Stimulated activated CD4-positive, alpha-beta T cell treated with anti-CD3 and anti-CD28 coated beads, Interleukin-12 subunit alpha, Interleukin-12 subunit beta, amount 100 ng/mL, for 48 hours (primary cell): ENCODE measurements around the gene SOS1.
"Not testable (repeated sequence)": the region's sequence is repeated elsewhere in the genome, so short reads cannot be mapped to it uniquely, and the experiment has no call there.

ENCODE experiments used
- DNase-seq, 3 donors: peaks; one replicate each; pipeline ENCODE4 v3.0.0-alpha.2; 2020; ENCODE audit warnings: low read depth in 2 of 3, low spot score in 1 of 3

Gene SOS1

DNA sequence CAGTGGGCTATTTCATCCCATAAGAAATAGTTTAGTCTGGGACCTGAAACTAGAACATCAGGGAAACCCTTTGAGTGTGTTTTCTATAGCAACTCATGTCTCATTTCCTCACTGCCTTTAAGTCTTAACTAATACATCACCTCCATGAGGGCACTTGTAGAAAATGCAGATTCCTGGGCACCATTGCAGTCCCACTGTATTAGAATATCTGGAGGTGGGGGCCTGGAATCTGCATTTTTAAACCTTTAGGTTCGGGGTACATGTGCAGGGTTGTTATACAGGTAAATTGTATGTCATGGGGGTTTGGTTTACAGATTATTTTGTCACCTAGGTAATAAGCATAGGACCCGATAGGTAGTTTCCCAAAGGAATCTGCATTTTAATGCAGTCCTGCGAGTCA lies 143.8 kb downstream of the SOS1 start:
- DNase-seq, result no peak

DNA sequence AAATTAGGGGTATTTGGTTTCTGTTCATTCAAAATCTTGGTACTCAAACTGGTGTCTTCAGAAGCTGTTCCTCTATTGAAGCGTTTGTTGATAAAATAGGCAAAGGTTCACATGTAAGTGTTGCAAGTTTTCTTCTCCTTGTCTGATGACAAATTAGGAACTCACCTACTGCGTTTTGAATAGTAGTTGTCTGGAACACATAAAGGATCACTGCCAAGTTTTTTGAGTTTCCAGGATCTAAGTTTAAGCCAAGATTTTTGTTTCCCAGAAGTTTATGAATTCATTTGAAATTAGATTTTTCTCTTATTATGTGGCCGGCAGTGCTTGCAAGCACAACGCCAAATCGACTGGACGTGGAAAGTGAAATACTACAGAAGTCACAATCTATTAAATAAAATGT lies 145.8 kb downstream of the SOS1 start:
- no peak for DNase-seq

DNA sequence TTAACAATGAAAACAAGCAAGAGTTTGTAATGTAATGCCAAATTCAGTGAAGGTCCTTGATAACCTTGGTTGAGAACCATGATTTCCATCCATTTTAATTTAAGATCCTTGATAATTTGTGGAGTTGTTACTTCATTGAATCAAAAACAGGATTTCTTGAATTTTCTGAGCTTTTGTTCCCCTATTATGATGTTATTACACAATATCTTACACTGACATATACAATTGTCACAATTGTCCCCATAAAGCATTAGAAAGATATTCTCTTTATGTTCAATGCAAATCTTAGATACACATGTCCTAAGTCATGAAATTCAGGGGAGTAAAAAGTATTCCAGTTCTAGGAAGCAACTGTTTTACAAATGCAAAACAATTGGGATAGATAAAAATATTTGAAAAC lies 147.6 kb downstream of the SOS1 start:
- no peak for DNase-seq

DNA sequence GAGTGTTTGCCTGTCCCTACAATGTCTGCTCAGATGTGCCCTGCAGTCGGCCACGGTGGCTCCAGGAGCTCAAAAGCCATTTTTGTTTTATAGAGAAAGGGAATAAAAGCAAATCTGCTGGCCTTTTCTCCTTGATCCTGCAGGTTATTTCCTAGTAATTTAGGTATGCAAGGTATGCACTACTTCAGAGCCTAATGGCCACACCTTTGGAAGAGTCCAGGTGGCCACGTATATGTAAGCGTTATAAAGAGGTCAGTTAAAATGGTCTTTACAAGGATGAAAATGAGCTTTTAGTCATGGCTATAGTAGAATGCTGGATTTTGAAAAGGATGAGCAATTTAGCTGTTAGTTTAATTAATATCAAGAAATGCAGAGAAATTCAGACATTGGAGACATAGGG lies 149.5 kb downstream of the SOS1 start:
- DNase-seq, result no peak

DNA sequence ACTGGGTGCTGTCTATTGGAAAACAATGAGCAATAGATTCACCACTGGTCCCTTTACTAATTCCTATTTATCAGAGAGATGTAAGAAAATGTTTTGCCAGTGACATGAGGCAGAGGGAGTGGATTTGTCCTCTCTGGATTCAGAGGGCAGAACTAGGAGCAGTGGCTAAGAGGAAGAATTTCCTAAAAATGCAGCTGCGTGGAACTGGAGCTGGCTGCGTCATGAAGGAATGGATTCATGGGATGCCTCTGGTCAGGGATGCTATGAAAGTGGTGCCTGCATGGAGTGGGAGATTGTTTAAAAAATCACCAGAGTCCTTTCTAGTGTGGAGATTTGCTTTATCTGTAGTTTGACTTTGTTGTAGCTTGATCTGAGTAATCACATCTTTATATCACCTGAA lies 152.8 kb downstream of the SOS1 start:
- no peak for DNase-seq

DNA sequence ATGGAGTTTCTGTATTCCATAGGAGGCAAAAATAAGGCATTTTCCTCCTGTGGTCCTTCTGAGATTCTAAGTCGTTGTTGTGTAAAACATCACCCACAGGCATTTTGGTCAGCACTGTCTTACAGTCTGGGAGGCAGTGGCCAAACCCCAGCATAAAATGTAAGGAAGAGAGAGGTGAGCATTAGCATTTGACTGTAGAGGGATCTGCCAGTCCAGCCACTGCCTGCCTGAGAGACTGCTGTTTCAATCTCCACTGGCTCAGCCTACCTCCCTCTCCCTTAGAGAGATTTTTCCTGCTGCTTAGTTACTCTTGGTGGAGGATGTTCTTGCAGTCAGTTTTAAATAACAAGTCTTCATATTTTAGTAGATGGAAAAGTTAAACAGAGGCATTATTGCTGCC lies 154.2 kb downstream of the SOS1 start:
- DNase-seq, result no peak

DNA sequence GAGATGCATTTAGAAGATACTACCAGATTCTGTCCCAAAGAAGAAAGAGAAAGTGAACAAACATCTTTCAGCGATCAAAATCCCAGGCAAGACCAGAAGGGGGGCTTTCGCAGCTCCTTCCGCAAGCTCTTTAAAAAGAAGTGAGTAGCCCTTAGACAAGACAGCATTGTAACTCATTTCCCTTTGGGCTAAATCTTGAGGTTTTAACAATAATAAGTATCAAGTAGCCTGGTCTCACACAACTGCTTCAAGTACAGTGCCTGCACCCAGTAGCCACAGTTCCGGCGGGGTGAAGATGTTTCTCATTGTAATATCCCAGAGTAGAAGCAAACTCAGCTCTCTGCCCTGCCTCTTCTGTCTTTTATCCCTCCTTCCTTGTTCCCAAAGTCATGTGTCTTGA lies 154.8 kb downstream of the SOS1 start:
- DNase-seq, result no peak

DNA sequence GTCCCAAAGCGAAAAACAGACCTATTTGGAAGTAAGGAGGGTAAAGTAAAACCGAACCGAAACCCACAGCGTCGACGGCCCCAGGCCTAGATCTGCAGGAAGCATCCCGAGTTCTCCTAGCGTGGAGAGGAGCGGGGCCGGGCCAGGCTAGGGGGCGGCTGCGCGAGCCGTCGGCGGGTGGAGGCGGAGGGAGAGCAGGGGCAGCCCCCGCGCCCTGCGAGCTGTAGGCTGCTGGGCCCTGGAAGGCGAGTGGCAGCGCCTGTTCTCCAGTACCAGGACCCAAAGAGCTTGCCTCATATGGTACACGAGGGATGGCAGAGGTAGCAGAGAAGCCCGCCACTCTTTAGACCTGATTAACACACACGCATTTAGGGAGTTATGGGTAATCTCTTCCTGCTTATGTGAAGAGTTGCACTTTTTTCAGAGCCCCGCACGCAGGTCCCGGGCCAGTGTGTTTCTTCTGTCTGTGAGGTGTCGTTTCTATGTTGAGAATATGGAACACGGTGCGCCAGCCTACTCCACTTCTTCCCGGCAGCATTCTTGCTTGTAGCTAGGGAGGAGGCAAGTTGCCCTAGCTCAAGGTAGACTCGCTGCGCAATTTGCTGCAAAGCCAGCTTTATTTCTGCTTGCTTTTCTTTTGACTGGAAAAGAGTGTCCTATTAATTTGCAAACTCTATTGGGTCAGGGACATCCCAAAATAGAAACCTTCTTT lies 160.1 kb downstream of the SOS1 start:
- no peak for DNase-seq

DNA sequence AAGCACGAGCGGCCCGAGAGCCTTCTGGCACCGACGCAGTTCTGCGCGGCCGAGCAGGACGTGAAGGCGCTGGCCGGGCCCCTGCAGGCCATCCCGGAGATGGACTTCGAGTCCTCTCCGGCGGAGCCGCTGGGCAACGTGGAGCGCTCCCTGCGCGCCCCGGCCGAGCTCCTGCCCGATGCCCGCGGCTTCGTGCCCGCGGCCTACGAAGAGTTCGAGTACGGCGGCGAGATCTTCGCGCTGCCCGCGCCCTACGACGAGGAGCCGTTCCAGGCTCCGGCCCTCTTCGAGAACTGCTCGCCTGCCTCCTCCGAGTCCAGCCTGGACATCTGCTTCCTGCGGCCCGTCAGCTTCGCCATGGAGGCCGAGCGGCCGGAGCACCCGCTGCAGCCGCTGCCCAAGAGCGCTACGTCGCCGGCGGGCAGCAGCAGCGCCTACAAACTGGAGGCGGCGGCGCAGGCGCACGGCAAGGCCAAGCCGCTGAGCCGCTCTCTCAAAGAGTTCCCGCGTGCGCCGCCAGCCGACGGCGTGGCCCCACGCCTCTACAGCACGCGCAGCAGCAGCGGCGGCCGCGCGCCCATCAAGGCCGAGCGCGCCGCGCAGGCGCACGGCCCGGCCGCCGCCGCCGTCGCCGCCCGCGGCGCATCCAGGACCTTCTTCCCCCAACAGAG lies 160.8 kb downstream of the SOS1 start:
- peak; percentile 39 to 61 (median 54) for DNase-seq

DNA sequence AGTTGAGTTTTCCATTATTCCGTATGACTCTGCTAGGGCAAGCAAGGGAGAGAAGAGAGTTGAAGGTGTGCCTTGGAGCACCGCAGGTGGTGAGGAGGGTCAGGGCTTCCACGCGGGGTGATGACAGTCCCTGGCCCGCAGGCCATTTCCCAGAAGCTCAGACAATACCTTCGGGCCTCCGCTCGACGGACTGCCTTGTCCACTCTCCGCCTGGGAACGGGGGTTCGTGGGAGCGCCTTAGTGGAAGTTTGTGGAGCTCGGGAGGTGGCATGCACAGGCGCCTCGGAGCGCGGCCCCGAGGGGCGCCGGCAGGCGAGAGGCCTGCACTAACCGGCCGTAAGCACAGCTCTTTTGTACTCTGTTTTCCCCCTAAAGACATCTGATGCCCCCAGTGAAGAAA lies 161.4 kb downstream of the SOS1 start:
- DNase-seq, result no peak

DNA sequence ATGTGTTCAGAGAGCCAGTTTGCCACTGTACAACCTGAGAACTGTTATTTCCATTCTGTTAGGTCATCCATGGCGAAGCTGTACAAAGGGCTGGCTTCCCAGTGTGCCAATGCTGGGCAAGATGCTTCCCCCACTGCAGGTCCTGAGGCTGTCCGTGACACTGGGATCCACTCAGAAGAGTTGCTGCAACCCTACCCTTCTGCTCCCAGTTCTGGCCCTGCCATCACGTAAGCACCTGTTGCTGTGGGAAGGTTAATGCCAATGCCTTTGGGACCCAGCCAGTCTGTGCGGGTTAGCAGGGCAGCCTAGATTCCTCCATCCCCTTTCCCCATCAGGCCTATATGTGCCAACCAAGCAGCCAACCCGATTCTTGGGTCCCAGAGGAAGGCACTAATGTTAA lies 162.9 kb downstream of the SOS1 start:
- no peak for DNase-seq

DNA sequence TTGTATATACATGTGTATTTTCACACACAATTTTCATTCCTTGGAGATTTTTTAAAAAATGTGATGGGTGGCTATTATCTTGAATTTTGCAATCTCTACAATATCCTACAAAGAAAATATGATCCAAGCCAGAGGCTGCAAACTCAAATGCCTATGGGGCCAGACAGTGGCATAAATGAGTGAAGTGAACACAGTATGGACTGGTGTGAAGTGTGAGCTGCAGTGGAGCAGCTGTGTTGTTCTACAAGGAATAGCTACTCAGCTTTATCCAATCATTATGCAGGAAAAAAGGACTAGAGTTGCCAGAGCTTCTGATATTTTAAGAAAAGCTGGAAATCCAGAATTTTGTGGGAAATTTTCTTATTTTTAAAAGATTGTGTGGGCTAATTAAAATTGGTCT lies 169.1 kb downstream of the SOS1 start:
- DNase-seq, result no peak

DNA sequence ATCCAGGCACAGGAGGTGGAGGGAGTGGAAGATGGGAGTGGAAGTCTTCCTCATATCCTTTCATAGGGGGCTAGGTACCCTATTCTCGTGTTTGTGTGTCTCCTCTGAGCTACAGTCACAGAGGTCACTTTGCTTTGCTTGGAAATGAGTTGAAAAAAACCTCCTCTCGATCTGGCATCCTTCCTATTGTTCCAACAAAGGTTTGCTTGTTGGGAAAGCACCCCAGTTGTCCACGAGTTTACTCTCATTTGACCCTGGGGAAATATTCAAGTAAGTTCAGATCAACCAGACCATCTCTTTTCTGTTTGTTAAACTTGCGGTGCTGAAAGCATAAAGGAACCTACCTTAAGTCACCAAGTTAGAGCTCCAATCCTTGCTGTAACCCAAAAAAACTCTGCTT lies 171.9 kb downstream of the SOS1 start:
- no peak for DNase-seq

DNA sequence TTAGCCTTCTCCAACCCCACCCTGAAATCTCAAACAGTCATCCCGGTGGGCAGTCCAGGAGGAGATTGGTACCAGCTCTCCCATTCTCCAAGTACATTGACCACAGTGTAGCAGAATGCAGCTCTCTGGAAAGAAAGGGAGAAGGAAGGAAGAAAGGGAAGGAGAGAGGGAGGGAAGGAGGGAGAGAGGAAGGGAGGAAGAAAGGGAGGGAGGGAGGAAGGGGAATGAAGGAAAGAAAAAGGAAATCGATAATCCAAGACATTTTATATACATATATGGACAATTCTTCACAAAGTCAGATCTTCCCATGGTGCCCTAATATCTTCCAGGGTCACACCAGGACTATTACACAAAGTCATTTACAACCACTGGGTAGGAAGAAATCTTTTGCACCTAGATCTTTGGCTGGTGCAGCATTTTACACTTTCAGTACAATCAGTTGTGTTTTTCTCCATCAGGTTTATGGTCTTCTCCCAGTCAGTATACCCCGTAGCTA lies 172.4 kb downstream of the SOS1 start:
- no peak for DNase-seq

DNA sequence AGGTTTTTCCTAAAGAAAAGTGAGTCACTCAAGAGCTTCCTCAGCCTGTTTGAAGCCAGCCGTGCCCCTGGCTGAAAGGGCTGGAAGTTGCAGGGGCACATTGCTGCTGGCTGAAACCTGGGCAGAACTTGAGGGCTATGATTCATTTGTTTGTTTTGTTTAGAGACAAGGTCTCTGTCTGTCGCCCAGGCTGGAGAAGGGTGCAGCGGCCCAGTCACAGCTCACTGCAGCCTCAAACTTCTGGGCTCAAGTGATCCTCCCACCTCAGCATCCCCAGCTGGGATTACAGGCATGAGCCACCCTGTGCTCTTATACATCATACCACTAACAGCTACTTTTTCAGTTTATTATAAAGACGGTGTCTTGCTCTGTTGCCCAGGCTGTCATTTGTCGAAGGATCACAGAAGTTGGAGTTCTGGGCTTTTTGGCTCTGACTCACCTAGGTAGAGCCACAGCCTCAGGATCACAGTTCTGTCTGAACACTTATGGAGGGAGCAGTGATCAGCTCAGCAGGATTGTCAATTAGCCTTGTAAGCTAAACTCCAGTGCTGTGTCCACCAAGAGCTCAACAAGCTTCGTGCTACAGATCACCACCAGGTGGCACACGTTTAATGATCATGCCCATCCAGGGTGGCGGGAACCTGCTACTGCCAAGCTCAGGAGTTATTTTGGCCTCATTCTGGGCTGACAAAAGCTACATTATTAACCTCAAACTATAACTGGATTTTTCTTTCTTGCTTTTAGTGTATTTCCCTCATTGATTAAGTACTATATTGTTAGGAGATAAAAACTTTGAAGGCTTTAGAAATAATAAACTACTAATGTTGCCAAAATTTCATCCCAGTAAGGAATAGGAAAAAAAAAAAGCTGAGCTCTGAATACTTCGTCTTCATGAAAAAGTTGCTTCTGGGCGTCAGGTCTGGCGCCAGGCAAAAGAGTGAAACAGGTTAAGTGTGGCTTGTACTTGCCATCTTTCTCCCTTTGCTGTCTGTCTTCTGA lies 173.3 kb downstream of the SOS1 start:
- peak; percentile 50 to 66 (median 66) for DNase-seq

DNA sequence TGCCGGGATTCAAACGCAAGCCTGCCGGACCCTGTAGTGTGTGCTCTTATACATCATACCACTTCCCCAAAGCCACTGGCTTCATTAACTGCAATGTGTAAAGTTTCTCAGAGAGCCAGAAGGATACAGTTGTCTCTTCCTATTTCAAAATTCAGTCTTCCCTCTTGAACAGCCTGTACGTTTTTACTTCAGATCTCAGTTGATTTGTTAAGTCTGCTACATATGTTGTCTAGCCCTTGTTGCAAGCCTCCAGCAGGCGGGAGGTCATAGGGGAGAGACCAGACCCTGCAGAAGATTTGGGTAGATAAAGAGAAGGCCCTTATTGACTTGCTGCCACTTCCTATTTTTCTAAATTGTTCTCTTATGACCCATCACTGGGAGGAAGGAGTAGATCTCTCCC lies 174.9 kb downstream of the SOS1 start:
- no peak for DNase-seq

DNA sequence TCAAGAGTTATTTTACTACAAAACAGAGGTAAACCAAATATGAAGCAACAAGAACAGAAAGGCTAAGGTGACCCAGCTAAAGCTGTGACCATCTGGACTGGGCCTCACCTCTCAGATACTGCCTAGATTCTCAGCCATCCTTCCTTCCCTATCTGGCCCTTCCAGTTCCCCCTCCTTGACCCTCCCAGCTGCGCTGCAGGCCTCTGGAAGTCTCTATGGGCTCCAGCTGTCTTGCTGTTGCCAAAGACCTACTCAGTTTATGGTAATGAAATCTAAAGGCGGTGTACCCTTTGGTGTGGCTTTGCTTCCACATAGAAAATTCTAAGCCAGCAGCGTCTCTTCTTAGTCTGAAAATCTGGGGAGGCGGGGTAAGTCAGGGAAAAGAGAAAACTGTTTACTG lies 175.5 kb downstream of the SOS1 start:
- no peak for DNase-seq

DNA sequence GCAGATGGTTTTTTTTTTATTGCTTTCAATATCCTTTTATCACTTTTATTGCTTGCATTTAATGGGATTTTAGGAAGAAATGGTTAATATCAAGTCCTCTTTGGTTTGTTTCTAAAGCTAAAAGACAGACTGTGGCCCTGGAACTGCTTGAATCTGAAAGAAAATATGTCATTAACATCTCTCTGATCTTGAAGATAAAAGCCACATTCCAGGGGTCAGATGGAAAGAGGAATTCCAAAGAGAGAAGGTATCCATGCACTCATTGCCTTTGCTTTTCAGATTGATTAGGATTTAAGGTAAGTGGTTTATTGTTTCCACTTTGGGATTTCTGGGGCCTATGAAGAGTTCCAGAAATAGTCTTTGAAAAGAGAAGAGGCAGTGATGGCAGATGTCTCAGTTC lies 177.1 kb downstream of the SOS1 start:
- no peak for DNase-seq

DNA sequence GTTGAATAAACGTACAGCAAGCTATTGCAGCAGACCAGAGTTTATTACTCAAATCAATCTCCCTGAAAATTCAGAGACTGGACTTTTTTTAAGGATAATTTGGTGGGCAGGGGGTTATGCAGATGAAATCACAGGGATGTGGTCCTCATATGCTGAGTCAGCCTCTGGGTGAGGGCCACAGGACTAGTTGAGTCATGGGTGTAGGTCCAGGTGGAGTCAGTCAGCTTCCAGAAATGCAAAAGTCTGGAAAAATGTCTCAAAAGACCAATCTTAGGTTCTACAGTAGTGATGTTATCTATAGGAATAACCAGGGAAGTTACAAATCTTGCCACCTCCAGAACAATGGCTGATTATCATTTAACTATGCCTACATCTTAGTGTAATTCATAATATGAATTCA lies 180.1 kb downstream of the SOS1 start:
- DNase-seq, result no peak

DNA sequence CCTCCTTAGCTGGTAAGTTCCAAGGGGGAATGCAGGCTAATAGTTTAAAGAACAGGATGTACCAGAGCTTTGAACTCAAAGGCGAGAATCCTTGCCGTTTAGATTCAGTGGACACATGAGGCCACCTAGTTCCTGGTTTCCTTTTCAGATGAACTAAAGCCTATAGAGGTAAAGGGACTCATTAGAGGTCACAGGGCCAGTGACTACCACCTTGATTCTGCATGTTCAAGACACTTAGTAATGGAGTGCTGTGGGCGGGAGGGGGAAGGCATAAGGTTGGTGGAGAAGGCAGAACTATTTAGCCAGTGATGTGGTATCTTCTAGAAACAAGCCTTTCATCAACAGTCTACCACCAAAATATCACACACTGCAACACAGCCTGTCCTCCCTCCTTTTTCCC lies 183.3 kb downstream of the SOS1 start:
- DNase-seq, result no peak

DNA sequence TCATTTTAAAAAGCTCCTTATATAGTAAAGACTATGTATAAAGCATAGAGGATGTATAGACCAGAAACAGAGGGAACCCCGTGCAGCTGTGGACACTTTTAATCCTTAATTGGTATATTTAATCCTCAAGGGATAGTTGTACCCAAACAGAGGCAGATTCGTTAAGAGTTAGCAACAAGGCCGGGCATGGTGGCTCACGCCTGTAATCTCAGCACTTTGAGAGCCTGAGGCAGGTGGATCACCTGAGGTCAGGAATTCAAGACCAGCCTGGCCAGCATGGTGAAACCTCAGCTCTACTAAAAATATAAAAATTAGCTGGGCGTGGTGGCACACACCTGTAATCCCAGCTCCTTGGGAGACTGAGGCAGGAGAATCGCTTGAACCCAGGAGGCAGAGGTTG lies 184.3 kb downstream of the SOS1 start:
- not testable (repeated sequence) for DNase-seq
